Measurements from ENCODE around the gene FXN. TPM values are rescaled to one million over a fixed set of nuclear protein-coding genes. Genes with fewer than 3 reads are reported as not detected.

FXN gene
- total RNA-seq, 1 donor: 2.2 TPM

DNA sequence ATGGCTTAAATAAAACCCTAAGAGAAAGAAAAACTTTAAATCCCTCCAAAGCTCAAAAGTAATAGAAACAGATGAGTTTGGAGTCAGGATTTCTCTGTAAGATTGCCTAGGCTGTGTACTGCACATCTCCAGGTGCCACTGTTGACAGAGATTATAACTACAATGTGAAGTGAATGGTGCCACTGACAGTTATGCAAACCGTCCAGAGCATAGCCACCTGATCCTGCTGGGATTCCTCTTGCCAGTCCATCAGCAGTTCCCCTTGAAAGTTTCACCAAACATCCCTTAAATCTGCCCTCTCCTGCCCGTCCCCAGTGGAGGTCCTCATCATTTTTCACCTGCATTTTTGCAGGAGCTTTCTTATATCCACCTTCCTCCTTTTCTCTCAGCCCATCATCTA is 42.5 kb downstream of the FXN start:
- H3K27ac ChIP-seq (ENCODE audit: low read depth, low read length): no peak overlapping the region
- DNase-seq (ENCODE audit: insufficient read length, low spot score, missing footprints): no peak
- H3K4me1 ChIP-seq (ENCODE audit: insufficient read depth, low read length): peaks cover 6% of the 10 kb centered on the region
- H3K27me3 ChIP-seq (ENCODE audit: insufficient read depth, low read length): no peaks in the 10 kb centered on the region
- H2AFZ ChIP-seq (ENCODE audit: low read length): no peak overlapping the region
- no peak overlapping the region for H3K4me2 ChIP-seq (ENCODE audit: insufficient read depth, low read length)
- H3K79me2 ChIP-seq (ENCODE audit: insufficient read depth, low read length): no peaks in the 10 kb centered on the region
- TF ChIP-seq, protein P1, sequence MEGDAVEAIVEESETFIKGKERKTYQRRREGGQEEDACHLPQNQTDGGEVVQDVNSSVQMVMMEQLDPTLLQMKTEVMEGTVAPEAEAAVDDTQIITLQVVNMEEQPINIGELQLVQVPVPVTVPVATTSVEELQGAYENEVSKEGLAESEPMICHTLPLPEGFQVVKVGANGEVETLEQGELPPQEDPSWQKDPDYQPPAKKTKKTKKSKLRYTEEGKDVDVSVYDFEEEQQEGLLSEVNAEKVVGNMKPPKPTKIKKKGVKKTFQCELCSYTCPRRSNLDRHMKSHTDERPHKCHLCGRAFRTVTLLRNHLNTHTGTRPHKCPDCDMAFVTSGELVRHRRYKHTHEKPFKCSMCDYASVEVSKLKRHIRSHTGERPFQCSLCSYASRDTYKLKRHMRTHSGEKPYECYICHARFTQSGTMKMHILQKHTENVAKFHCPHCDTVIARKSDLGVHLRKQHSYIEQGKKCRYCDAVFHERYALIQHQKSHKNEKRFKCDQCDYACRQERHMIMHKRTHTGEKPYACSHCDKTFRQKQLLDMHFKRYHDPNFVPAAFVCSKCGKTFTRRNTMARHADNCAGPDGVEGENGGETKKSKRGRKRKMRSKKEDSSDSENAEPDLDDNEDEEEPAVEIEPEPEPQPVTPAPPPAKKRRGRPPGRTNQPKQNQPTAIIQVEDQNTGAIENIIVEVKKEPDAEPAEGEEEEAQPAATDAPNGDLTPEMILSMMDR (IDR thresholded peaks at IDR 0.05; ENCODE audit: extremely low read depth, low read depth, low read length): no peak
- no peaks in the 10 kb centered on the region for H3K9me3 ChIP-seq (ENCODE audit: low read depth, low read length)
- no peaks in the 10 kb centered on the region for H4K20me1 ChIP-seq (ENCODE audit: insufficient read depth, low read length)
- H3K4me3 ChIP-seq (ENCODE audit: insufficient read depth, low read length): no peak overlapping the region
- H3K36me3 ChIP-seq (ENCODE audit: insufficient read depth, low read length): no peaks in the 10 kb centered on the region

- TF ChIP-seq, protein P1 (IDR thresholded peaks at IDR 0.05; ENCODE audit: extremely low read depth, low read depth, low read length): no peak
- H3K4me1 ChIP-seq (ENCODE audit: insufficient read depth, low read length): peaks cover 6% of the 10 kb centered on the region
- H3K36me3 ChIP-seq (ENCODE audit: insufficient read depth, low read length): no peaks in the 10 kb centered on the region
- no peaks in the 10 kb centered on the region for H4K20me1 ChIP-seq (ENCODE audit: insufficient read depth, low read length)
- no peak overlapping the region for H3K4me3 ChIP-seq (ENCODE audit: insufficient read depth, low read length)
- H3K4me2 ChIP-seq (ENCODE audit: insufficient read depth, low read length): no peak overlapping the region
- no peak overlapping the region for H3K27ac ChIP-seq (ENCODE audit: low read depth, low read length)
- H3K9me3 ChIP-seq (ENCODE audit: low read depth, low read length): no peaks in the 10 kb centered on the region
- DNase-seq (ENCODE audit: insufficient read length, low spot score, missing footprints): no peak
- H3K79me2 ChIP-seq (ENCODE audit: insufficient read depth, low read length): no peaks in the 10 kb centered on the region
- H2AFZ ChIP-seq (ENCODE audit: low read length): no peak overlapping the region
- H3K27me3 ChIP-seq (ENCODE audit: insufficient read depth, low read length): no peaks in the 10 kb centered on the region
Measured at GRCh38 chr9:69078581-69078980, 43.0 kb downstream of the FXN start.

DNA sequence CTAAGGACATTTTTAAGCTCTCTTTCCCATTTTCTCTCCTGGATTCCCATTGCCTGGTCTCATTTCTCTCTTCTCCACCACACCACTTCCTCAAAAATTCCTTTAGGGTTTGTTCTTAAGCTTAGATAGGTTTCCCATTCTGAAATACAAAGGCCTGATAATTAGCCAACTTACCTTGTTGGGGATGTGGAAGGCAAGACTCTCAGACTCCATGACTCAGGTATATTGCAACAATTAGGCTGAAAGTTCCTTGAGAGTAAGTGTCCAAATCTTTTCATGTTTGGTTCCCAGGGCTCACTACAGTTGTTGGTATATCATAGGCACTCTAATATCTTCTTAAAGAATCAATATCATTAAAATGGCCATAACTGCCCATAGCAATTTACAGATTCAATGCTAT is 43.6 kb downstream of the FXN start:
- no peak overlapping the region for H3K4me3 ChIP-seq (ENCODE audit: insufficient read depth, low read length)
- H4K20me1 ChIP-seq (ENCODE audit: insufficient read depth, low read length): no peaks in the 10 kb centered on the region
- DNase-seq (ENCODE audit: insufficient read length, low spot score, missing footprints): no peak
- no peak overlapping the region for H3K27ac ChIP-seq (ENCODE audit: low read depth, low read length)
- no peaks in the 10 kb centered on the region for H3K27me3 ChIP-seq (ENCODE audit: insufficient read depth, low read length)
- no peaks in the 10 kb centered on the region for H3K36me3 ChIP-seq (ENCODE audit: insufficient read depth, low read length)
- H3K4me2 ChIP-seq (ENCODE audit: insufficient read depth, low read length): no peak overlapping the region
- H3K9me3 ChIP-seq (ENCODE audit: low read depth, low read length): no peaks in the 10 kb centered on the region
- H3K4me1 ChIP-seq (ENCODE audit: insufficient read depth, low read length): peaks cover 6% of the 10 kb centered on the region
- H2AFZ ChIP-seq (ENCODE audit: low read length): no peak overlapping the region
- TF ChIP-seq, protein P1 (IDR thresholded peaks at IDR 0.05; ENCODE audit: extremely low read depth, low read depth, low read length): no peak
- no peaks in the 10 kb centered on the region for H3K79me2 ChIP-seq (ENCODE audit: insufficient read depth, low read length)

GRCh38 chr9:69081261-69081660 is 45.7 kb downstream of the FXN start:
- no peak overlapping the region for H3K4me3 ChIP-seq (ENCODE audit: insufficient read depth, low read length)
- no peak overlapping the region for H3K4me2 ChIP-seq (ENCODE audit: insufficient read depth, low read length)
- no peak overlapping the region for H3K27ac ChIP-seq (ENCODE audit: low read depth, low read length)
- TF ChIP-seq, protein P1 (IDR thresholded peaks at IDR 0.05; ENCODE audit: extremely low read depth, low read depth, low read length): no peak
- no peaks in the 10 kb centered on the region for H3K27me3 ChIP-seq (ENCODE audit: insufficient read depth, low read length)
- H3K9me3 ChIP-seq (ENCODE audit: low read depth, low read length): no peaks in the 10 kb centered on the region
- H3K36me3 ChIP-seq (ENCODE audit: insufficient read depth, low read length): no peaks in the 10 kb centered on the region
- H3K4me1 ChIP-seq (ENCODE audit: insufficient read depth, low read length): peaks cover 9% of the 10 kb centered on the region
- no peaks in the 10 kb centered on the region for H3K79me2 ChIP-seq (ENCODE audit: insufficient read depth, low read length)
- H2AFZ ChIP-seq (ENCODE audit: low read length): no peak overlapping the region
- H4K20me1 ChIP-seq (ENCODE audit: insufficient read depth, low read length): no peaks in the 10 kb centered on the region
- DNase-seq (ENCODE audit: insufficient read length, low spot score, missing footprints): no peak
